ENCODE data around the gene PRTN3.

DNA sequence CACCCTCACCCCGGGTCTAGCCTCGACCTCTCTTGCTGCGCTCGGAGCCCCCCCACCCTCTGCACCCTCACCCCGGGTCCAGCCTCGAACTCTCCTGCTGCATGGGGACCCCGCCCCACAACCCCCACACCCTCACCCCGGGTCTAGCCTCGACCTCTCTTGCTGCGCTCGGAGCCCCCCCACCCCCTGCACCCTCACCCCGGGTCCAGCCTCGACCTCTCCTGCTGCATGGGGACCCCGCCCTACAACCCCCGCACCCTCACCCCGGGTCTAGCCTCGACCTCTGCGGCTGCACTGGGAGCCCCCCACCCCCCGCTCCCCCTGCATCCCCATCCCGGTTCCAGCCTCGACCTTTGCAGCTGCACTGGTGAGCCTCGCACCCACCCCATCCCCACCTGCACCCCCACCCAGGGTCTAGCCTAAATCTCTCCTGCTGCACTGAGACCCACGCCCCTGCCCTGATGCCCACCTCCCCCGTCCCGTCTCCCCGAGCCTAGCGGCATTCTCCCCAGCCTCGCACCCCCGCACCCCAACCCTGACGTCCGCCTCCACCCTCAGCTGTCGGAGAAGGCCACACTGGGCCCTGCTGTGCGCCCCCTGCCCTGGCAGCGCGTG lies 20.4 kb downstream of the PRTN3 start:
- TF ChIP-seq EP300 (IDR thresholded peaks at IDR 0.05) (no peak), POLR2A (IDR thresholded peaks at IDR 0.05) (no peak), POLR2AphosphoS5 (IDR thresholded peaks at IDR 0.05) (no peak)
- TF ChIP-seq, protein P1, sequence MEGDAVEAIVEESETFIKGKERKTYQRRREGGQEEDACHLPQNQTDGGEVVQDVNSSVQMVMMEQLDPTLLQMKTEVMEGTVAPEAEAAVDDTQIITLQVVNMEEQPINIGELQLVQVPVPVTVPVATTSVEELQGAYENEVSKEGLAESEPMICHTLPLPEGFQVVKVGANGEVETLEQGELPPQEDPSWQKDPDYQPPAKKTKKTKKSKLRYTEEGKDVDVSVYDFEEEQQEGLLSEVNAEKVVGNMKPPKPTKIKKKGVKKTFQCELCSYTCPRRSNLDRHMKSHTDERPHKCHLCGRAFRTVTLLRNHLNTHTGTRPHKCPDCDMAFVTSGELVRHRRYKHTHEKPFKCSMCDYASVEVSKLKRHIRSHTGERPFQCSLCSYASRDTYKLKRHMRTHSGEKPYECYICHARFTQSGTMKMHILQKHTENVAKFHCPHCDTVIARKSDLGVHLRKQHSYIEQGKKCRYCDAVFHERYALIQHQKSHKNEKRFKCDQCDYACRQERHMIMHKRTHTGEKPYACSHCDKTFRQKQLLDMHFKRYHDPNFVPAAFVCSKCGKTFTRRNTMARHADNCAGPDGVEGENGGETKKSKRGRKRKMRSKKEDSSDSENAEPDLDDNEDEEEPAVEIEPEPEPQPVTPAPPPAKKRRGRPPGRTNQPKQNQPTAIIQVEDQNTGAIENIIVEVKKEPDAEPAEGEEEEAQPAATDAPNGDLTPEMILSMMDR (IDR thresholded peaks at IDR 0.05) = no peak

Measured in gastroesophageal sphincter (tissue), 3 donors.